Karpas-422 (cell line): ENCODE data around the gene SYT2. TPM values are rescaled to one million over a fixed set of nuclear protein-coding genes. Genes with fewer than 3 reads are reported as not detected.

Experiments used
- DNase-seq: peaks from one replicate; pipeline ENCODE4 v3.0.0-alpha.2; 2015
- H2AFZ ChIP-seq: fragments of 200-600 bp; sonication (generic); 2 replicates; pipeline ENCODE4 v1.6.1; 2014; ENCODE audit warnings: antibody characterized with exemption, low read length, mixed read lengths
- H3K27ac ChIP-seq: fragments of 200-600 bp; sonication (generic); 2 replicates; pipeline ENCODE4 v1.5.1; 2014; ENCODE audit warnings: mild to moderate bottlenecking, low read length, moderate library complexity
- H3K27me3 ChIP-seq: fragments of 200-600 bp; sonication (generic); 2 replicates; pipeline ENCODE4 v1.6.1; 2014; ENCODE audit warnings: low read length, mixed read lengths
- H3K36me3 ChIP-seq: fragments of 200-600 bp; sonication (generic); 2 replicates; pipeline ENCODE4 v1.6.1; 2014; ENCODE audit warnings: low read length, mixed read lengths; ENCODE audit not compliant: insufficient read depth
- H3K4me1 ChIP-seq: fragments of 200-600 bp; sonication (generic); 2 replicates; pipeline ENCODE4 v1.6.1; 2014; ENCODE audit warnings: mild to moderate bottlenecking, low read length, mixed read lengths
- H3K4me2 ChIP-seq: fragments of 200-600 bp; sonication (generic); 2 replicates; pipeline ENCODE4 v1.6.1; 2014; ENCODE audit warnings: low read length, low read depth, mild to moderate bottlenecking; ENCODE audit not compliant: poor library complexity, severe bottlenecking
- H3K4me3 ChIP-seq: fragments of 200-600 bp; sonication (generic); 2 replicates; pipeline ENCODE4 v1.5.1; 2014; ENCODE audit warnings: mild to moderate bottlenecking, antibody characterized with exemption, low read length, mixed read lengths
- H3K79me2 ChIP-seq: fragments of 200-600 bp; sonication (generic); 2 replicates; pipeline ENCODE4 v1.6.1; 2014; ENCODE audit warnings: mild to moderate bottlenecking, low read length, mixed read lengths
- H3K9ac ChIP-seq: fragments of 200-600 bp; sonication (generic); 2 replicates; pipeline ENCODE4 v1.6.0; 2014; ENCODE audit warnings: low read length
- H3K9me2 ChIP-seq: fragments of 200-600 bp; sonication (generic), shearing (Covaris generic); replicated peaks from 2 replicates; pipeline ENCODE4 v1.6.0; 2014; ENCODE audit warnings: mild to moderate bottlenecking, low read length, moderate library complexity; ENCODE audit not compliant: insufficient read depth
- H3K9me3 ChIP-seq: fragments of 300-700, 200-600 bp; sonication (generic); 2 replicates; pipeline ENCODE4 v1.6.1; 2014; ENCODE audit warnings: low read length, mixed read lengths
- H4K20me1 ChIP-seq: fragments of 200-600 bp; sonication (generic); 2 replicates; pipeline ENCODE4 v1.6.1; 2014; ENCODE audit warnings: mild to moderate bottlenecking, antibody characterized with exemption, low read length, low read depth; ENCODE audit not compliant: insufficient read depth
- total RNA-seq: library from RNA; depleted of rRNA; stranded (reverse); fragments of >200 nt; shearing (Covaris generic); gene quantifications from 2 replicates; pipeline ENCODE4 v1.2.3, GENCODE V29; 2014; ENCODE audit warnings: low replicate concordance

The SYT2 gene
- total RNA-seq, 1 experiment from 2014 or later: not detected

- Histone ChIP-seq H3K4me2 (no peak overlapping the region), H3K27me3 (no peaks in the 10 kb centered on the region), H3K4me3 (no peak overlapping the region), H3K79me2 (no peaks in the 10 kb centered on the region), H3K9ac (no peak overlapping the region), H2AFZ (no peak overlapping the region), H3K9me2 (no peaks in the 10 kb centered on the region), H3K9me3 (no peaks in the 10 kb centered on the region), H3K36me3 (no peaks in the 10 kb centered on the region), H3K4me1 (no peaks in the 10 kb centered on the region), H3K27ac (no peak overlapping the region), H4K20me1 (no peaks in the 10 kb centered on the region)
- no peak for DNase-seq
Observed at GRCh38 chr1:202654079-202654478, 56.2 kb downstream of the SYT2 start.

GRCh38 chr1:202649553-202650392 is 60.5 kb downstream of the SYT2 start:
- Histone ChIP-seq H3K9ac (no peak overlapping the region), H3K9me3 (no peaks in the 10 kb centered on the region), H2AFZ (no peak overlapping the region), H3K4me1 (no peaks in the 10 kb centered on the region), H3K4me2 (no peak overlapping the region), H3K79me2 (no peaks in the 10 kb centered on the region), H3K27me3 (no peaks in the 10 kb centered on the region), H3K36me3 (no peaks in the 10 kb centered on the region), H3K4me3 (no peak overlapping the region), H3K27ac (no peak overlapping the region), H3K9me2 (no peaks in the 10 kb centered on the region), H4K20me1 (no peaks in the 10 kb centered on the region)
- DNase-seq: no peak

DNA sequence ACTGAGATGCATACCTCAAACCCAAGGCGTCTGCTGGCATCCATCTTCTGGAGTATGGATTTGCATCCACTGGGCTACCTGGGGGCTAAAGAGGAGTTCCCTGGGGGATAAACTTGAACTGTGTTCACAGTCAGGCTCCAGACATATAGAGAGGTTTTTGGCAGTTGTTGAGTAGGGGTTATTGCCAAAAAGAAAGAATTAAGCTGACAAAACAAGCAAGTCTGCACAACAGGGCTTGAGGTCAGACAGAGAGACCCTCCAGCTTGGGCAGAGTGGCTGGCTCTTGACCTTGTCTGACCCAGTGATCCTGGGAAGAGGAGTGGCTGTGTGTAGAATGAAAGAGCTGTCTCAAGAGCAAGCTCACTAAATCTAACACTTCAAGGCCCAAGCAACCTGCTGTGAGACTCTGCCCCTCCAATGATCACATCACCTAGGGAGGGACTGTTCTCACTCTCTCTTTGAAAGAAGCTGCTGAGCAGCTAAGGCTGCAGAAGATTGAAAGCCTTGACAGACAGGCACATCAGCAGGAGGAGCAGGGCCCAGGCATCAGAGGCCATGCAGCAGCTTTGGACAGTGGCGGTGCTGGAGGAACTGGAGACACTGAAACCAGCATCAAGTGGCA is 61.5 kb downstream of the SYT2 start:
- Histone ChIP-seq H3K27ac (no peak overlapping the region), H3K4me3 (no peak overlapping the region), H3K9me2 (no peaks in the 10 kb centered on the region), H3K79me2 (no peaks in the 10 kb centered on the region), H3K9me3 (no peaks in the 10 kb centered on the region), H3K36me3 (no peaks in the 10 kb centered on the region), H2AFZ (no peak overlapping the region), H3K27me3 (no peaks in the 10 kb centered on the region), H4K20me1 (no peaks in the 10 kb centered on the region), H3K4me2 (no peak overlapping the region), H3K4me1 (no peaks in the 10 kb centered on the region), H3K9ac (no peak overlapping the region)
- no peak for DNase-seq

DNA sequence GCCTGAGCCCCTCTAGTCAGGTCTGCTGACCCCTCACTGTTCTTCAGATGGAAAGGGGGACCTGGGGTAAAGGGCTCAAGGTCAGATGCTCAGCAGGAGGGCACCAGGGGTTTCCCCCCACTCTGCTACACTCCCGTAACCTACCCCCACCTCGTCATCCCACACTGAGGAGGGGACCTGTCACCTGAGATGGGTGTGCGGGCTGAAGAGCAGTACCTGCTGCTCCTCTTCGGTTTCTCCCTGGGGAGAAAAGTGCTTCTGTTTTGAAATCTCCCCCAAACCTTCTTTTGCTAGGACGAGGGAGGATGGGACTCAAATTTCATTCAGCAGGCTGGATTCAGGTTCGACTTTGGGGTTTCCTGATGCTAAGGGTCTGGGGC is 65.2 kb downstream of the SYT2 start:
- H3K27me3 ChIP-seq: no peaks in the 10 kb centered on the region
- H2AFZ ChIP-seq: no peak overlapping the region
- no peaks in the 10 kb centered on the region for H3K79me2 ChIP-seq
- no peaks in the 10 kb centered on the region for H3K36me3 ChIP-seq
- DNase-seq: no peak
- H3K4me1 ChIP-seq: no peaks in the 10 kb centered on the region
- H3K9ac ChIP-seq: no peak overlapping the region
- H3K9me3 ChIP-seq: no peaks in the 10 kb centered on the region
- no peaks in the 10 kb centered on the region for H3K9me2 ChIP-seq
- H3K4me3 ChIP-seq: no peak overlapping the region
- H4K20me1 ChIP-seq: no peaks in the 10 kb centered on the region
- H3K27ac ChIP-seq: no peak overlapping the region
- no peak overlapping the region for H3K4me2 ChIP-seq

DNA sequence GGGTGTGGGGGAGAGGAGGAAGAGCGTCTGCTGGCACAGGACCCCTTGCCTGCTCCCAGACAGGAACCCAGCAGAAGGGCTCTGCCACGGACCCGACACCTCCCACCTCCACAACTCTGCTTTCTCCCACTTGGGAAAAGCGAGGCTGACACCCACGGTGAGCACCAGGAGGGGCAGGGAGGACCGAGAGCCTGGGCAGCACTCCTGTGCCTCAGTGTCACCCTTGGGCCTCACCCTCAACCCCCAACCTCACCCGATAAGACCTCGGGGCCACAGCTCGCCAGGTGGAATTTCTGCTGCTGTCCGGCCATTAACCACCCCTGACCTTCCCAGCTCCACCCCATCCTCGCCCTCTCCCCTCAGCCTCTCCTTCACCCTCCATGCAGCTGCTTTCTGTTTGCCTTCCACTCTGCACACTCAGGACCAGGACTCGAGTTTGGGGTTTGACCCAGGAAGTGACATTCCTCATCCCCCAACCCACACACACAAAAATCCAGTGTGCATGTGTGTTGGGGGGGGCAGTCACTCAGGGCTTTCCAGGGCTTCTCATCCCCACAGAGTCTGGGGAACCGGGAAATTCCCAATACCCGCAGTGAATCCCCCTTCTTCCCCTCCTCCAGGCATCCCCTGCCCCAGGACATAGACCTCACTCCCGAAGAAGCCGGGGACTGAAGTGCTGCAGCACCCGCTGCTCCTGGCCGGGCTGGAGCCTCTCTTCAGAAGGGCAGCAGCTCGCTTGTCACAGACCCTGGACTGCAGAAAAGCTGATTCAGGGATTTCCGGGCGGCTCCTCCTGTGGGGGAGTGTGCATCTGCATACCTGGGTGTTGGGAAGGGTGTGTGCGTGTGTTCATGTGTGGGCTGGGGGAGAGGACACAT is 65.8 kb downstream of the SYT2 start:
- H3K27me3 ChIP-seq: no peaks in the 10 kb centered on the region
- H3K9ac ChIP-seq: no peak overlapping the region
- no peaks in the 10 kb centered on the region for H3K79me2 ChIP-seq
- H3K4me2 ChIP-seq: no peak overlapping the region
- H2AFZ ChIP-seq: no peak overlapping the region
- no peaks in the 10 kb centered on the region for H4K20me1 ChIP-seq
- no peaks in the 10 kb centered on the region for H3K36me3 ChIP-seq
- no peaks in the 10 kb centered on the region for H3K9me2 ChIP-seq
- H3K4me1 ChIP-seq: no peaks in the 10 kb centered on the region
- DNase-seq: no peak
- H3K4me3 ChIP-seq: no peak overlapping the region
- H3K27ac ChIP-seq: no peak overlapping the region
- no peaks in the 10 kb centered on the region for H3K9me3 ChIP-seq

DNA sequence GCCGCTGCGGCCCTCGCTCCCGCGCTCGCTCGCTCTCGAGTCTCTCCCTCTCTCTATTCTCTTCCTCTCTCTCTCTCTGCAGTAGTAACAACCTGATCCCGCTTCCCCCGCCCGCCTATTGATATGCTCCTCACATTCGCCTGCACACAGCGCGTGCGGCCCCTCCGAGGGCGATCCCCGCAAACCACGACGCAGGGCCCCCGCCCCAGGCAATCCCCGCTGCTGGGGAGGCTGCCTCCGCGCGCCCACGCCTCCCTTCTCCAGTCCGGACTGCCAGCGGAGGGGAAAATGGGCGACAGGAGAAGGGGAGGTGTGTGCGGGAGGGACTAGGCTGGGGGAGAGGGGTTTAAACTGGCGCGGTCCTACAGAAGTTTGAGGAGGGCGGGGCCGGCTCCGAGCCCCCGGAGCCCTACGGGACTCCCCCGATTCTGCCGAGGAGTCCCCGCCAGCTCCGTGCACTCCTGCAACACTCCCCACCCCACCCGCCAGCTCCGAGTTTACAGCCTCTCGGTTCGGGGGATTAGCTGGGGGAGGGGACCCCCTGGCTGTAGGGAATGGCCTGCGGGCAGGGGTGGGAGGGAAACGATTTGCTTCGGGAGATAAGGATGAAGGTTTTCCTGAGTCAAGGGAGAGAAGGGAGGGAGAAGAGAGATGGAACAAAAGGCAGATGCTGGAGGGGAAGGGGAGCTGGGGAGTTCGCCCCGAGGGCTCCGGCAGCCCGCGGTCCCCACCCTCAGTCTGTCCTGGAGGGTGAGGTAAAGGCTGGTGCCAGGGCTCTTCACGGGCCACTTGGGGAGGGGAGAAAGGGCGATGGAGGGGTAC is 66.6 kb downstream of the SYT2 start:
- H3K4me3 ChIP-seq: no peak overlapping the region
- no peak for DNase-seq
- no peak overlapping the region for H3K4me2 ChIP-seq
- H3K27ac ChIP-seq: no peak overlapping the region
- H3K9me2 ChIP-seq: no peaks in the 10 kb centered on the region
- H2AFZ ChIP-seq: no peak overlapping the region
- no peaks in the 10 kb centered on the region for H3K79me2 ChIP-seq
- H3K4me1 ChIP-seq: no peaks in the 10 kb centered on the region
- H4K20me1 ChIP-seq: no peaks in the 10 kb centered on the region
- no peaks in the 10 kb centered on the region for H3K27me3 ChIP-seq
- H3K36me3 ChIP-seq: no peaks in the 10 kb centered on the region
- H3K9me3 ChIP-seq: no peaks in the 10 kb centered on the region
- no peak overlapping the region for H3K9ac ChIP-seq

GRCh38 chr1:202642619-202643291 is 67.5 kb downstream of the SYT2 start:
- H3K9me3 ChIP-seq: no peaks in the 10 kb centered on the region
- H3K9ac ChIP-seq: no peak overlapping the region
- H3K4me3 ChIP-seq: no peak overlapping the region
- no peak overlapping the region for H2AFZ ChIP-seq
- no peaks in the 10 kb centered on the region for H4K20me1 ChIP-seq
- H3K4me2 ChIP-seq: no peak overlapping the region
- no peak overlapping the region for H3K27ac ChIP-seq
- H3K9me2 ChIP-seq: no peaks in the 10 kb centered on the region
- H3K36me3 ChIP-seq: no peaks in the 10 kb centered on the region
- no peaks in the 10 kb centered on the region for H3K4me1 ChIP-seq
- no peak for DNase-seq
- H3K27me3 ChIP-seq: no peaks in the 10 kb centered on the region
- H3K79me2 ChIP-seq: no peaks in the 10 kb centered on the region
